MCF 10A (cell line): ENCODE measurements around the gene NEK4. TPM values are rescaled to one million over a fixed set of nuclear protein-coding genes. Genes with fewer than 3 reads are reported as not detected.

ENCODE experiments used
- BruUV-seq: library from RNA; stranded (reverse); fragments of 400-500 nt; replicated peaks from 2 replicates; lab custom pipeline; 2021; lab: Mats Ljungman, UMichigan
- CTCF ChIA-PET: fragments of 300-600 bp; sonication (Branson Sonifier 250); formaldehyde crosslinking; extraction: SDS; loops from one replicate; lab custom pipeline; 2021; ENCODE audit warnings: antibody characterized with exemption, inconsistent platforms; lab: Yijun Ruan, JAX
- POLR2A ChIA-PET: fragments of 300-600, 350-650 bp; sonication (Branson Sonifier 250); formaldehyde crosslinking; extraction: SDS; loops from one replicate; lab custom pipeline; 2020; ENCODE audit warnings: antibody characterized with exemption, inconsistent platforms; lab: Yijun Ruan, JAX
- DNase-seq: peaks from one replicate; pipeline ENCODE4 v3.0.0-alpha.2; 2018; ENCODE audit not compliant: unreplicated experiment
- H3K27ac Mint-ChIP-seq: one replicate; pipeline ENCODE4 v1.8.0; 2022; ENCODE audit warnings: mild to moderate bottlenecking, low read depth, mixed read lengths; ENCODE audit not compliant: unreplicated experiment
- H3K27me3 Mint-ChIP-seq: one replicate; pipeline ENCODE4 v1.8.0; 2022; ENCODE audit warnings: mixed read lengths; ENCODE audit not compliant: insufficient read depth, unreplicated experiment
- H3K36me3 Mint-ChIP-seq: one replicate; pipeline ENCODE4 v1.8.0; 2022; ENCODE audit warnings: mild to moderate bottlenecking, moderate library complexity, mixed read lengths; ENCODE audit not compliant: insufficient read depth, unreplicated experiment
- H3K4me1 Mint-ChIP-seq: one replicate; pipeline ENCODE4 v1.8.0; 2022; ENCODE audit warnings: mixed read lengths; ENCODE audit not compliant: insufficient read depth, unreplicated experiment
- H3K4me3 Mint-ChIP-seq: one replicate; pipeline ENCODE4 v1.8.0; 2022; ENCODE audit warnings: mild to moderate bottlenecking, moderate library complexity, mixed read lengths; ENCODE audit not compliant: unreplicated experiment
- H3K9me3 Mint-ChIP-seq: one replicate; pipeline ENCODE4 v1.8.0; 2022; ENCODE audit warnings: mixed read lengths; ENCODE audit not compliant: unreplicated experiment
- intact Hi-C: fragments of 100-400 bp; cut with micrococcal nuclease; formaldehyde crosslinking; loops from 2 replicates; pipeline ENCODE4 v1.14.1; 2022
- total RNA-seq: library from RNA; stranded (reverse); gene quantifications from 2 replicates; pipeline ENCODE4 v1.2.3, GENCODE V29; 2022
- TF ChIP-seq, protein P1 (sequence below): fragments of 200-600 bp; IDR thresholded peaks from one replicate; pipeline ENCODE4 v1.8.0; 2022; ENCODE audit warnings: antibody characterized with exemption, mild to moderate bottlenecking; ENCODE audit not compliant: unreplicated experiment

Gene NEK4
- total RNA-seq, 1 experiment from 2014 or later: 24.6 TPM

- H3K27ac Mint-ChIP-seq: no peak overlapping the region
- no peak for DNase-seq
- no peaks in the 10 kb centered on the region for H3K9me3 Mint-ChIP-seq
- ChIA-PET CTCF (interaction anchor here (0.6 to 1.1 kb wide), 3 partner anchors 10 to 407 kb away, joined by 3 to 4 read pairs (median 3); no protein-coding TSS in a partner anchor), POLR2A (no interaction called here)
- no TSS peak for BruUV-seq
- peaks cover 6% of the 10 kb centered on the region for H3K4me1 Mint-ChIP-seq
- no peaks in the 10 kb centered on the region for H3K36me3 Mint-ChIP-seq
- intact Hi-C loops: no loop called here
- no peak overlapping the region for H3K4me3 Mint-ChIP-seq
- peaks cover under 1% of the 10 kb centered on the region for H3K27me3 Mint-ChIP-seq
- TF ChIP-seq, protein P1, sequence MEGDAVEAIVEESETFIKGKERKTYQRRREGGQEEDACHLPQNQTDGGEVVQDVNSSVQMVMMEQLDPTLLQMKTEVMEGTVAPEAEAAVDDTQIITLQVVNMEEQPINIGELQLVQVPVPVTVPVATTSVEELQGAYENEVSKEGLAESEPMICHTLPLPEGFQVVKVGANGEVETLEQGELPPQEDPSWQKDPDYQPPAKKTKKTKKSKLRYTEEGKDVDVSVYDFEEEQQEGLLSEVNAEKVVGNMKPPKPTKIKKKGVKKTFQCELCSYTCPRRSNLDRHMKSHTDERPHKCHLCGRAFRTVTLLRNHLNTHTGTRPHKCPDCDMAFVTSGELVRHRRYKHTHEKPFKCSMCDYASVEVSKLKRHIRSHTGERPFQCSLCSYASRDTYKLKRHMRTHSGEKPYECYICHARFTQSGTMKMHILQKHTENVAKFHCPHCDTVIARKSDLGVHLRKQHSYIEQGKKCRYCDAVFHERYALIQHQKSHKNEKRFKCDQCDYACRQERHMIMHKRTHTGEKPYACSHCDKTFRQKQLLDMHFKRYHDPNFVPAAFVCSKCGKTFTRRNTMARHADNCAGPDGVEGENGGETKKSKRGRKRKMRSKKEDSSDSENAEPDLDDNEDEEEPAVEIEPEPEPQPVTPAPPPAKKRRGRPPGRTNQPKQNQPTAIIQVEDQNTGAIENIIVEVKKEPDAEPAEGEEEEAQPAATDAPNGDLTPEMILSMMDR: no peak
Observed at GRCh38 chr3:52788890-52789745, 18.4 kb upstream of the NEK4 start.

DNA sequence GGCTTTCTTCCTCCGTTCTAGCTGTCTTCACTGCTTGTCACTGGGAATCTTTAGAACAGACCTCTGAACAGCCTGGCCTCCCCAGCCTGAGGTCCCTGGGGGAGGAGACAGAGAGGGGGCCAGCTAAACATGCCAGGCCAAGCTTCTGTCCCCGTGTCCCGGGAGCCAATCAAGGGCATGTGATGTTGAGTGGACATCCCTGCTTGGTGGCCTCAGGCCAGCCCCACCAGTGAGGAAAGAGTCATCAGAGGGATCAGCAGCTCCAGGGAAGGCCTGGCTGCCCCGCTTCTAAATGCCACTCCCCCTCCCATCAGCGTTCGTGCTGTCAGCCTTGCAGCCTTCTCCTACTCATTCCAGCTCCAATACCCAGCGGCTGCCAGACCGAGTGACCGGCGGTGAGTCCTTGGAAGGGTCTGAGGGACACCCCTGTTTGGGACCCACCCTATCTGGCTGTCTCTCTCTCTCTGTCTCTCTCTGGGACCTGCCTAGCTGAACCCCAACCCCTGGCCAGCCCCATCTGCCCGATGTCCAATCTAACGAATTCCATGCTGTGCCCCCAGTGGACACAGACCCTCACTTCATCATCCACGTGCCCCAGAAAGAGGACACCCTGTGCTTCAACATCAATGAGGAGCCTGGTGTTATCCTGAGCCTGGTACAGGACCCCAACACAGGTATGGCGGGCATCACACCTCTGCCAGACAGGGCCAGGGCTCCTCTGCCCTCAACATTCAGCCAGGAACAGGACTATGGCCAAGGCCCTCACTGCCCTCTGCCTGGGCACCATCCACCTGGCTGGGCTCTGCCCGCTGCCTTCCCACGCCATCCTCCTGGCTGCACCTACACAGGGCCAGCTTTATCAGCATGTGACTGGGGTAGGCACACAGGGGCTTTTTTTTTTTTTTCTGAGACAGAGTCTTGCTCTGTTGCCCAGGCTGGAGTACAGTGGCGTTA is 17.2 kb upstream of the NEK4 start:
- Mint-ChIP-seq H3K9me3 (no peaks in the 10 kb centered on the region), H3K27ac (no peak overlapping the region), H3K4me3 (no peak overlapping the region), H3K36me3 (no peaks in the 10 kb centered on the region), H3K27me3 (peaks cover 13% of the 10 kb centered on the region), H3K4me1 (no peaks in the 10 kb centered on the region)
- no TSS peak for BruUV-seq
- TF ChIP-seq, protein P1: no peak
- CTCF ChIA-PET: interaction anchor here (0.6 to 1.2 kb wide), 4 partner anchors 11 to 114 kb away, joined by 3 read pairs; no protein-coding TSS in a partner anchor
- POLR2A ChIA-PET: no interaction called here
- no peak for DNase-seq
- intact Hi-C loops: no loop called here

DNA sequence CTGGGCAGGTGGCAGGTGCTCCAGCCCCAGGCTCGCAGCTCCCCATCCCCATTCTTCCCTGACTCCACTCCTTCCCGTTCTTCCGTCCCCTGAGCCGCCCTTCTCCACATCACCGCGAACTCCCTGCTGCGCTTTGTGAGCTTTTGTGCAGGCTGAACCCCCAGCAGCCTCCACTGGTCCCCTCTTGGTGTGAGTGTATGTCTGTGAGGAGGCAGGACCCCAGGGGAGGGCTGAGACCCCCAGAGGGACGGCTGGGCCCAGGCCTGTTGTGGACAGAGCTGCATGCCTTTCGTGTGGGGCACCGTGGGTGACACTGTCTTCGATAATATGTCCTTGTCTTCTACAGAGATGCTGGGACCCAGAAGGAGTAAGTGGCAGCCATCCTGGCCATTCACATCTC is 16.5 kb upstream of the NEK4 start:
- DNase-seq: no peak
- Mint-ChIP-seq H3K4me3 (no peak overlapping the region), H3K4me1 (no peaks in the 10 kb centered on the region), H3K27ac (no peak overlapping the region), H3K9me3 (no peaks in the 10 kb centered on the region), H3K27me3 (peaks cover 20% of the 10 kb centered on the region), H3K36me3 (no peaks in the 10 kb centered on the region)
- intact Hi-C loops: no loop called here
- ChIA-PET POLR2A (no interaction called here), CTCF (interaction anchor here (0.7 to 1.2 kb wide), 3 partner anchors 11 to 58 kb away, joined by 3 read pairs; no protein-coding TSS in a partner anchor)
- no TSS peak for BruUV-seq
- TF ChIP-seq, protein P1: no peak
